NCI-H2171 (cell line): ENCODE measurements around the gene TPSG1.
"Not testable (repeated sequence)": the region's sequence is repeated elsewhere in the genome, so short reads cannot be mapped to it uniquely, and the experiment has no call there.

Source experiments
- DNase-seq: peaks from one replicate; lab custom pipeline; 2025; lab: John Stamatoyannopoulos, UW

The TPSG1 gene

DNA sequence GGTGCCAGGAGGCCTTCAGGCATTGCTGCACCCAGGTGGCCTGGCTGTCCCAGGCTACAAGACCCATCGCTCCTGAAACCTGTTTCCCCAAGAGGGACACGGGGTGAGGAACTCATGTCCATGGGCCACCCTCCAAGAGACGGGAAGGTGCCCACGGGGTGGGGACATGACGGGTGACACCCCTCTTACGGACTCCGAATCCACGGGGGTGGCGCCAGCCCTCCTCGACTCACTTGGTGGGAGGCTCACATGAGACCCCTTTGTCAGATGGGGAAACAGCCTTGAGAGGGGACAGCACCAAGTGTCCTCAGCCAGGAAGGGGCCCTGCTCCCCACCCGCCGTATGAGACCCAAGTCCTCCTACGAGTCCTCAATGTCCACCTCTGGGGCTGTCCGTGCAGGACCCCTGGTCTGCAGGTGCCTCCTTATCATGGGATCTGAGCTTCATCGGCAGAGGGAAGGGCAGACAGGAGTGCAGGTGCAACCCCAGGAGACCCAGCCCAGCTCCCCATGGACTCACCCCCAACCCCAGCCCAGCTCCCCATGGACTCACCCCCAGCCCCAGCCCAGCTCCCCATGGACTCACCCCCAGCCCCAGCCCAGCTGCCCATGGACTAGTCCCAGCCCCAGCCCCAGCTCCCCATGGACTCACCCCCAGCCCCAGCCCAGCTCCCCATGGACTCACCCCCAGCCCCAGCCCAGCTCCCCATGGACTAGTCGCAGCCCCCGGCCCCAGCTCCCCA lies 5.6 kb upstream of the TPSG1 start:
- DNase-seq = not testable (repeated sequence)

DNA sequence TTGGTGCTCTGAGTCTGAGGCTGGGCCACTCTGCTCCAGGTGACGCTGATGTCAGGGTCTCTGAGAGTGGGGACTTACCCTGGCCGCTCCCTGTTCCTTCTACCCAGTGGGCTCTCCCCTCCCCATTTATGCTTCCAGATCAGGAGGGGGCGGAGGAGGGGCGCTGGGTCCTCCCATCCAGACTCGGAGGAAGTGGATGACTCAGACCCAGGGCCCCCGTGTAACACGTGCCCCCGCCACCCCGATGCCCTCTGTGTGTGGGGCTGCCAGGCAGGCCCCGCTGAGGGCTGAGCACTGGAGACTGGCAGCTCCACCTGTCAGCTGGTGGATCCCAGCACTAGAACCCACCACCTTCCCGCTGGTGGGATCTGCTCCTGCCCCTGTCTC lies 5.0 kb upstream of the TPSG1 start, which contains the start of gene TPSB2:
Gene TPSB2, minus strand, starts transcription at position 101 of the 387 bp plus-strand sequence. CDS start 233 bp downstream, outside the sequence.
- DNase-seq = not testable (repeated sequence)

DNA sequence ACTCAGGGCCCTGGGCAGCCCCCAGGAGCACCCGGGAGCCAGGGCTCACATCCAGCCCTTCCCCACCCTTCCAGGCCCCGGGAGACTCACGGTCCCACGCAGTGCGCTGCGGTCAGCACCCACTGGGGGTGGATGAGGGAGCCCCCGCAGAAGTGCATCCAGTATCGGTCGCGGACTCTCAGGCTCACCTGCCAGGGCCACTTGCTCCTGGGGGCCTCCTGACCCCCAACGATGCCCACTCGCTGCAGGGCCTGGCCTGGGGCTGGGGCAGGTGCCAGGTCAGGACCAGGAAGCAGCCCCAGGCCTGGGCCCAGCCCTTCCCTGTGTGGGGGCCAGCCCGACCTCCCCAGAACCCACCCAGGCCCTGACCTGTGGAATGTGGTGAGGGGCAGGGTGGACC lies 4.4 kb upstream of the TPSG1 start:
- not testable (repeated sequence) for DNase-seq

DNA sequence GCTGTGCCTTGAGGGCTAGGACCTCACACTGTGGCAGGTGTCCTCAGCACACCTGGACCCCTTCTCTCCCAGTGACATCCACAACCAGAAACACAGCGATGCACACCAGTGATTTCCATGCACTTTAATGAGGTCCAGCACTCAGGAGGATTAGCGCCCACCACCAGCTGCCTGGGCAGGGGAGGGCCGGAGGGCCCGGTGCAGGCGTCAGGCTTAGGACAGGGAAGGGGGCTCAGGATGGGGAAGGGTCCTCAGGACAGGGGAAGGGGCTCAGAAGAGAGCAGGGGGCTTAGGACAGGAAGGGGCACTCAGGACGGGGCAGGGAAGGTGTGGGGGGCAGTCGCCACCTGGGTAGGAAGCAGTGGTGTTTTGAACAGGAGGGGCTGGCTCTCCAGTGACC lies 3.2 kb upstream of the TPSG1 start:
- DNase-seq = not testable (repeated sequence)

DNA sequence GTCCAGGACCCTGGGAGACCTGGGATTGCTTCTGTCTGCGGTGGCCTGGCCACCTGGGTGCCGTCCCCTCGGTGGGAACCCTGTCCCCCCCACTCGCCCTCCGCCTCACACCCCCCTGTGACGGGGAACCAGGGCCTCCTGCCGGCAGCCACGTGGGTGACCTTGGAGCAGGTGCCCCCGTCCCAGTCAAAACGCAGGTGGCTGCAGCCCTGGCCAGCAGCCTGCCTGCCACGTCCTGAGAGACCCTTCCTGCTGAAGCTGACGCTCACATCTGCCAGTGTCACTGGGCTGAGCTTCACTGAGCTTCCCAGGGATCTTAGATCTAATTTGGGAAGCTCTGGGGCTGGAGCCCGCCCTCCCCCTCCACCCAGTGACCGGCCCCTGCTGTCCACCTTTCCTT lies 1.6 kb upstream of the TPSG1 start:
- not testable (repeated sequence) for DNase-seq

DNA sequence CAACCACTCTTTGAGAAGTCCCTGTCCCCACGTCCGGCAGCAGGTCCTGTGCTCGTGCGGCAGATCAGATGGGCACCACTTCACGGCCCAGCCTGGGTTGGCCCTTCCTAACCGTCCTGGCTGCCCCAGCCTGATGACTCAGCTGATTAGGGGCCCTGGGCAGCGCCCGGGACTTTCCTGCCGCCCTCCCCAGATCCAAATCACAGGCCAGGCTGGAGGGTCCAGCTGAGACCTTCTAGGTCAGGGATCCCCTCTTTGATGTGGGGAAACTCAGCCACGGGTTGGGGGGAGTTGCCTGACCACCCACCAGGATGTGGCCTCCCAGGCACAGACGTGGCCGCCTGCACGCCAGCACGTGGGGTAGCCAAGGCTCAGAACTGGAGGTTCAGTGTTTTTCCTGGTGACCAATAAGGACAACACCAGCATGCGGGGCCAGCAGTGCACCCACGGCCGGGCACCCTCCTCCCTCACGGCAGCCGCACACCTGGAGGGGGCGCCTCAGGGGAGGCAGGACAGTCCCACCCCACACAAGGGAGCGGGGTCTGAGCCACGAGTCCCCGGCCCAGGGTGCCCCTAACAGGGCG lies 752 bp upstream of the TPSG1 start:
- DNase-seq = not testable (repeated sequence)

DNA sequence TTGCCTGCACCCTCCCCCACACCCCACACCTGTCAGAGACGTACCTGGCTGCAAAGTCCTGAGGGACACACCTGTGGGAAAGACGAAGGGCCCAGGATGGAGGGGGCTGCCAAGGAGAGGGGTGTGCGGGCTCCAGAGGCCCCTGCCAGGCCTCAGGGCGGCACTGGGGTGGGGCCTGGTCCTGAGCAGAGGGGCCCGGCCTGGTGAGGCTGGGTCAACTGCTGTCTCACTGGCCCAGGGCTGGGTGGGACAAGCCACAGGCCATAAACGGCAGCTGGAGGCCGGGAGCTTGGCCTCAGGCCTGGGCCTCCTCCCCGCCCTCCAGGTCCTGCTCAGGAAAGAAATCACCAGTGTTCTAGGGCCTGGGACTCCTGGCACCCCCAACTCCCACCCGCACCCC lies 510 bp downstream of the TPSG1 start:
- no peak for DNase-seq

DNA sequence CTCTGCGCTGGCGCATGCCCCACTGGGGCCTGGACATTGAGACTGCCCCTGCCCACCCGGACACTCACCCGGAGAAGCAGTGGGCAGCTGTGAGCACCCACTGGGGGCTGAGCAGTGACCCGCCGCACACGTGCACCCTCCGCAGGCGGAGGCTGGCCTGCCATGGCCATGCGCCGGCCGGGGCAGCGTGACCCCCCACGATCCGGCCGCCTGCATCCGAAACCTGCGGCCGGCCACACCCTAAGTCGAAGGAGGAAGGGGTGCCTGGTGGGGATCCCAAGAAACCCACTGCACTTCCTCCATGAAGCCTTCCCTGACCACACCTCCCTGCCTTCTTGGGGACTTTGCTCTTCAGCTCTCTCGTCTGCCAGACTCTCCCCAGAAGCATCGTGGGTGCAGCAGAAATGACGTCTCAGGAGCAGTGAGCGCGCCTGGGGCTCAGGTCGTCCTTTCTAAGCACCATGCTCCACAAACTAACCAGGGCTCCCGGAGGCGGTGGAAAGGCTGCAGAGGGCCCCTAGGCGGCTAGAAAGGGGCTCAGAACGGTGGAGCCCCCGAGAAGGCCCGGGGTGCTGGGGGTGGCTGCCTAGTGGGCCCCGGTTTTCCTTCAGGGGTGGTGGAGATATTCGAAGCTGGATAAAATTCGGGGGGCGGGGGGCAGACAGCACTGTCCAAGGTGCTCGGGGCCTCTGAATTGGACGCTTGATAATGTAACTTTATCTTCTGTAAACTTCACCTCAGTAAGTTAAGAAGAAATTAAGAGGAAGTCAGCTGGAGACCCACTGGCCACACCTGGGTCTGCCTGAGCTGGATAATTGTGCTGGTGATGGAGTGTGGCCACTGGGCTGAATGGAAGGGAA lies 1.5 kb downstream of the TPSG1 start:
- DNase-seq = no peak

DNA sequence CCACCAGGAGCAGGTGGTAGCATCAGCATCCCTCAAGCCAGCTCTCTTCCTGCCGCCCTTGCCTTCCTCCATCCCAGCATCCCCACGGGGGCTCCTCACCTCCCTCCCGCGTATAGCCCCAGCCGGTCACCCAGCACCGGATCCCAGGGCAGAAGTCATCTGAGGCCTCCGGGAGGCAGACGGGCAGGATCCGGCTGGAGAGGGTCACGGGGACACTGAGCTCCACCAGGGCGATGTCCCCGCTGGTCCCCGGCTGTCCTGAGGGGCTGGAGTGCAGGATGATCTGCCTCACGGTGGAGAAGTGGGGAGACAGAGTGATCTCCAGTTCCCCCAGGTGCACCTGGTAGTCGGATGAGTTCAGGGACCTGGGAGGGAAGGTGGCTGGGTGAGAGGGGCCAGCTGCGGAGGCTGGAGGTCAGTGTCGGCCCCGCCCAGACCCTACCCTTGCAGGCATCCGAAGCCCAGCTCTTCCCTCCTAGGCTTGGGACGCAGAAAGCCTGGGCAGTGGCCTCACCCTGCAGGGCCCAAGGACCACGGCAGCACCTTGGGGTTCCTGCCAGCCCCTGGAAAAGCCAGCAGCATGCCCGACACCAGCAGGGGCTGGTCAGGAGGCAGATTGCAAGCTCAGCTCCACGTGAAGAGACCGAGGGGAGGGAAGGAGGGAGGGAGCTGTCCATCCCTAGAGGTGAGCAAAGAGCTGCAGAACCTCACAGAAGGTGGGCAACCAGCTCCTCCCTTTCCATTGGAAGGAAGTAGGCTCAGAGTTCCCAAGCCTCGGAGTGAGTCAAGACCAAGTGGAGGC lies 2.3 kb downstream of the TPSG1 start:
- DNase-seq = no peak

DNA sequence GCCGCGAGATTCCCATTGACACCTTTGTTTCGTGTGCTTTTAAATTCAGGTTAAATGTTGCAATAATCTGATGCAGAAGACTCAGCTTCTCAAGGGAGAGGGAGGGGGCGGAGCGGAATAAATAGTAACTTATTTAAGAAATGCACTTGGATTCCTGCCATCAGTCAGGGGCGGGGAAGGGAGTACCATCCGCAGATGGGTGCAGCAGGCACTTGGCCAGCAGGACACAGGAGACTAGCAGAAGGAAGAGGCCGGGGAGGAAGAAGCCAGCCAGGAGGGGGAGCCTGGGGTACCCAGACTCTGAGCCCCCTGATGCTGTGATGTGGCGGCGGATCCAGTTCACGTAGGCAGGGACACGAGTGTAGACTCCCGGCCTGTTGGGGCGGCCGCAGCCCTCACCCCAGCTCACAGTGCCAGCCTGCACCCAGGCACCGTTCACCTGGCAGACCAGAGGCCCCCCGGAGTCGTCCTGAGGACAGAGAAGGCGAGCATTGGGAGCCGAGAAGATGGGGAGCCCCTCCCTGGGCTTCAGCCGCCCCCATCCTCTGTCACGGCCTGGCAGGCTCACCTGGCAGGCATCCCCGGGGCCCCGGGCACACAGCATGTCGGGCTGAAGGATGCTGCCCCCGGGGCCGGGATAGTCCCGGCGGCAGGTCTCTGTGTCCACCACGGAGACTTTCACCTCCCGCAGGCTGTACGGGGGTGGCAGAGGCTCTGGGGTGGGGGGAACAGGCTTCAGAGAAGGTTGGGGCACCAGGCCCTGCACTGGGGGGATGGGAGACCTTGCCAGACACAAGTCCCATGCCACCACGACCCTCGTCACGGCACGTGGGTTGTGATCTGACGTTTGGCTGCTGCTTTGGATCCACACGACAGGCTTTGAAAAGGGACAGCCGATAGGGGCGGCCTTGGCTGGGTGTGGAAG lies 3.2 kb downstream of the TPSG1 start:
- DNase-seq = no peak

DNA sequence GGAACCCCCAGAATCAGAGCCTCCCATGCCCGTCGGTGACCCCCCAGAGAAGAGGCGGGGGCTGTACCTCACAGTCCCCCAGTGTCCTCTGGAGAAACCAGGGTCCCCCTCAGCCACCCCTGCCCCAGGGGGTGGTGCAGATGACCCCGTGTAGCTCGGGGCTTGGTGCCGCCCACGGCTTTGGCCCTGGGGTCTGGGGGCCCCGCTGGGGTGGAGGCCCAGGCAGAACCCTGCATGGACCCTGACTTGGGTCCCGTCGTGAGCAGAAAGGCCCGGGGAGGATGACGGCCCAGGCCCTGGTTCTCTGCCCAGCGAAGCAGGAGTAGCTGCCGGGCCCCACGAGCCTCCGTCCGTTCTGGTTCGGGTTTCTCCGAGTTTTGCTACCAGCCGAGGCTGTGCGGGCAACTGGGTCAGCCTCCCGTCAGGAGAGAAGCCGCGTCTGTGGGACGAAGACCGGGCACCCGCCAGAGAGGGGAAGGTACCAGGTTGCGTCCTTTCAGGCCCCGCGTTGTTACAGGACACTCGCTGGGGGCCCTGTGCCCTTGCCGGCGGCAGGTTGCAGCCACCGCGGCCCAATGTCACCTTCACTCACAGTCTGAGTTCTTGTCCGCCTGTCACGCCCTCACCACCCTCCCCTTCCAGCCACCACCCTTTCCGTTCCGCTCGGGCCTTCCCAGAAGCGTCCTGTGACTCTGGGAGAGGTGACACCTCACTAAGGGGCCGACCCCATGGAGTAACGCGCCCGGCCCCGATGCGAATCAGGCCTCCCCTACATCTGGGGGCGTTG lies 4.0 kb downstream of the TPSG1 start:
- DNase-seq = no peak

DNA sequence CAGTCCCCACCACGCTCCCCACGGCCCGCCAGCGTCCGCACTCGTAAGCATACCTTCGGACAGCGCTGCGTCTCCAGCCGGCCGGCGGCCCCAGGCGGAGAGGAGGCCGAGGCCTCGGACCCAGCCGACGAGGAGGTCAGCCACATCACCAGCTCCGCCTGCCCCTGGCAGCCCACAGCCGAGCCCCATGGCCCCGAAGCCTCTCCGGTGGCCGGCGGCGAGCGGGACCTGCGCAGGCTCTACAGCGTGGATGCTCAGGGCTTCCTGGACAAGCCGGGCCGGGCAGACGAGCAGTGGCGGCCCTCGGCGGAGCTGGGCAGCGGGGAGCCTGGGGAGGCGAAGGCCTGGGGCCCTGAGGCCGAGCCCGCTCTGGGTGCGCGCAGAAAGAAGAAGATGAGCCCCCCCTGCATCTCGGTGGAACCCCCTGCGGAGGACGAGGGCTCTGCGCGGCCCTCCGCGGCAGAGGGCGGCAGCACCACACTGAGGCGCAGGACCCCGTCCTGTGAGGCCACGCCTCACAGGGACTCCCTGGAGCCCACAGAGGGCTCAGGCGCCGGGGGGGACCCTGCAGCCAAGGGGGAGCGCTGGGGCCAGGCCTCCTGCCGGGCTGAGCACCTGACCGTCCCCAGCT lies 4.9 kb downstream of the TPSG1 start:
- DNase-seq = no peak

DNA sequence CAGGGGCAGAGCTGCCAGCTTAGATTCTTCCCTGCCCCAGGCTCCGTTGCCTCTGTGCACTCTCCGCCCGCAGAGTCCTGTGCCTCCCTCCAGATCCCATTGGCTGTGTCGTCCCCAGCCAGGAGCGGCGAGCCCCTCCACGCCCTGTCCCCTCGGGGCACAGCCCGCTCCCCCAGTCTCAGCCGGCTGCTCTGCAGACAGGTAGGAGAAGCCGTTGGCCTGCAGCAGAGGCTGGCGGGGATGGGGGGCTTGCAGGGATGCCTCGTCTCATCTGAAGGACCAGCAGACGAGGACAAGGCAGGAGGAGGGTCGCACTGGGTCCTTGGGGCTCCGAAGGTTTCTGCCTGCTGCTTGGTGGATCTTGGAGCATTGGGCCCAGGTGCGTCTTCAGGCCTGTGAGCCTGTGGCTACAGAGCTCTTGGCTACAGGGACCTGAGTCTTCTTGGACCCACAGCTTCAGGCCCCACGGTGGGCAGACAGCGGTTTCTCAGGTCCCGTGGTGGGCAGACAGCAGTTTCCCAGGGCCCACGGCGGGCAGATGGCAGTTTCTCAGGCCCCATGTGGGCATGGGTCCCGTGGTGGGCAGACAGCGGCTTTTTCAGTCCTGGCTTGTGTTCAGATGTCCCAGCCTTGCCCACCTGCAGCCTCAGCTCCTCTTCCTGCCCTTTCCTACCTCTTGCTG lies 6.0 kb downstream of the TPSG1 start:
- DNase-seq = no peak

DNA sequence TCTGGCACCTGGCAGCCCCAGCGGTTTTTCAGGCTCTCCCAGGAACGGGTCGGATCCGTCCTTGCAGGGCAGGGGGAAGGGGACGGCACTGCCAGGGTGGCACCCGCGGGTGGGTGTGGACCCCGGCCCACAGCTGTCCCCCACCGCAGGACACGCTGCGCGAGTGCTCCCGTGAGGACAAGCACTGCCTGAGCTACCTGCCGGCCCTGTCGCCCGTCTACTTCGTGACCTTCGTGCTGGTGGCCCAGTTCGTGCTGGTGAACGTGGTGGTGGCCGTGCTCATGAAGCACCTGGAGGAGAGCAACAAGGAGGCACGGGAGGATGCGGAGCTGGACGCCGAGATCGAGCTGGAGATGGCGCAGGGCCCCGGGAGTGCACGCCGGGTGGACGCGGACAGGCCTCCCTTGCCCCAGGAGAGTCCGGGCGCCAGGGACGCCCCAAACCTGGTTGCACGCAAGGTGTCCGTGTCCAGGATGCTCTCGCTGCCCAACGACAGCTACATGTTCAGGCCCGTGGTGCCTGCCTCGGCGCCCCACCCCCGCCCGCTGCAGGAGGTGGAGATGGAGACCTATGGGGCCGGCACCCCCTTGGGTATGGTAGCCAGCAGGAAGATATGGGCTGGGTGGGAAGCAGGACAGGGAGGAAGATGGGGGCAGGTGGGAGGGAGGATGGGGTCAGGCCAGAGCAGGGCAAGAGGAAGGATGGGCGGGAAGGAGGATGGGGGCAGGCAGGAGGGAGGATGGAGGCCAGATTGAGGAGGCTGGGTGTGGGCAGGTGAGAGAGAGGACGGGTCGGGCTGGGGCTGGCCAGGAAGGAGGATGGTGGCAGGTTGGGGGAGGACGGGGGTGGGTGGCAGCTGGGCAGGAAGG lies 6.8 kb downstream of the TPSG1 start:
- DNase-seq = no peak

DNA sequence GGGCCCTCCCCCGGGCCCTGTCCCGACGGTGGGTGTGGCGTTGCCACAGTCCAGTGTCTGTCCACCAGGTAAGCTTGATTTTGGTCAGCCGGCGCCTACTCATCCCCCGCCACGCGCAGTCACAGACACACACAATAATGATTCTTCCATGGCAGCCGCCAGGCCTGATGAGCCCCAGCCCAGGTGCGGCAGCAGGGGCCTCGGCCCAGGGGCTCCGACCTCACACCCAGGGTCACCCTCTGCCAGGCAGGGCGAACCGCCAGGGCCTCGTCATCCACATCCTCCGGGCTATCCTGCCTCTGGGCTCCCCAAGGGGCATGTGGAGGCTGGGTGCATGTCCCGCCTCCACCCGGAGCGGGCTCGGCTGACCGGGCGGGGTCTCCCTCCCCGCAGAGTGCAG lies 7.5 kb downstream of the TPSG1 start:
- no peak for DNase-seq

DNA sequence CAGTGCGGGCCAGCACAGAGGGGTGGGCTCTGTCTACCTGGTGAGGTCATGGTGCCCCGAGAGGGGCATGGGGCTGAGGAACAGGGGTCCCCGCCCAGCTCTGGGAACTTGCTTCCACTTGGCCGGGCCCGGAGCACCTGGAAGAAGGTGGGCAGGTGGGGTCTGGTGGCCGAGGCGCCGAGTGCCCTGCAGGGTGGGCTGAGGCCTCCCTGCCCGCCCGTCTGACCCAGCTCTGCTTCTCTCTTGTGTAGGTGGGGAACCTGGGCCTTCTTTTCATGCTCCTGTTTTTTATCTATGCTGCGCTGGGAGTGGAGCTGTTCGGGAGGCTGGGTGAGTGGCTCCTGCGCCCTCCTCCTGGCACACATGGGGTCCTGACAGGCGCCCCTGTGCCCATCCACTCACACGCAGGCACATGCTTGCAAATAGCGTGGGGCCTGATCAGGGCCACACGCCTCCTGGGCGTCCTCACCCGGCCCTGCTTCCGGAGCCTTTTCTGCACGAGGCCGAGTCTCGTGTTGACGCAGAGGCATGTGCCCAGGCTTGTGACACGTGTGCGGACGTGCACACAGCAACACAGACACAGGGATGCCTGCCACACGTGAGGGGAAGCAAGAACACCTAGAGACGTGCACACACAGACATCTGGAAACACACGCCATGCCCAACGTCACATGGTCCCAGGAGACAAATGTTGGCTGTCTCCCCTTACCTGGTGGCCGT lies 8.2 kb downstream of the TPSG1 start:
- DNase-seq = no peak

DNA sequence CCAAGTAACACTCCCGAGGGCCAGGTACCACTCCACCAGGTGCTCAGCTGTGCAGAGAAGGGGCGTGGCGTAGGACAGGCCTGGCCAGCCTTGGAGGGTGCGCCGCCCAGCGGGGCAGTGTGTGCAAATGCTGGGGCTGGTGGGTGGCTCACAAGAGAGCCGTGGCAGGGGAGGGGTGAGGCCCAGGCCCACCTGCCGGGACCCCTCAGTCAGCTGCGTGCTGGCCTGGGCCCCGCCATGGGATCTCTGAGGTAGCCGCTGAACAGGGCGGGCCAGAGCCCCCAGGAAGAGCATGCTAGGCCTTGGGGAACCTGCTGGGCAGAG lies 8.8 kb downstream of the TPSG1 start:
- no peak for DNase-seq
